ENCODE results near the gene EFTUD2. TPM values are rescaled to one million over a fixed set of nuclear protein-coding genes. Genes with fewer than 3 reads are reported as not detected.

The EFTUD2 gene
- total and polyA plus RNA-seq, 9 of the 15 experiments (the other 6 are each of a cell fraction or from before 2014, with no cell fraction given) = 65.8 to 362 (median 218) TPM

GRCh38 chr17:44947461-44948314, 48.4 kb upstream of the EFTUD2 start, which contains the start of gene KIF18B (continued):
- TF ChIP-seq GABPB2 (CRISPR knock-in tag; conservative IDR thresholded peaks at IDR 0.05) (no peak), ZNF511 (CRISPR knock-in tag; IDR thresholded peaks at IDR 0.05) (no peak; the same call in 1 of the 2 replicates), SMARCA5 (IDR thresholded peaks at IDR 0.05) (no peak), ZNF655 (CRISPR knock-in tag; IDR thresholded peaks at IDR 0.05) (no peak), ATF1 (CRISPR knock-in tag; IDR thresholded peaks at IDR 0.05) (no peak), ATF1 (tag; IDR thresholded peaks at IDR 0.05) (peak; percentile 69; the same call in 1 of the 2 replicates), ZNF224 (CRISPR knock-in tag; IDR thresholded peaks at IDR 0.05) (no peak), ZNF324 (CRISPR knock-in tag; IDR thresholded peaks at IDR 0.05) (no peak), VEZF1 (CRISPR knock-in tag; IDR thresholded peaks at IDR 0.05) (peak; percentile 68), ETV1 (tag; conservative IDR thresholded peaks at IDR 0.05; ENCODE audit: low read depth) (peak; percentile 63), NFE2 (IDR thresholded peaks at IDR 0.05; ENCODE audit: low read depth) (no peak), LARP7 (IDR thresholded peaks at IDR 0.05) (no peak), BRF1 (IDR thresholded peaks at IDR 0.05; ENCODE audit: borderline replicate concordance, extremely low read depth, insufficient read length) (no peak), MCM7 (IDR thresholded peaks at IDR 0.05) (no peak), HOXB6 (CRISPR knock-in tag; IDR thresholded peaks at IDR 0.05; ENCODE audit: borderline replicate concordance) (no peak), ZNF134 (CRISPR knock-in tag; conservative IDR thresholded peaks at IDR 0.05) (no peak), FOXP4 (CRISPR knock-in tag; IDR thresholded peaks at IDR 0.05; ENCODE audit: borderline replicate concordance) (peak; percentile 82; the same call in 1 of the 2 replicates), ZNF277 (CRISPR knock-in tag; IDR thresholded peaks at IDR 0.05; ENCODE audit: borderline replicate concordance) (no peak), THRAP3 (IDR thresholded peaks at IDR 0.05; ENCODE audit: borderline replicate concordance) (no peak), CTCFL (IDR thresholded peaks at IDR 0.05; ENCODE audit: borderline replicate concordance, insufficient read depth, low read depth, low read length, poor library complexity, severe bottlenecking) (no peak)

Measured in K562 (cell line).